Tibial nerve (tissue), 3 donors: ENCODE results near the gene SHLD2.
"Not testable (repeated sequence)": the region's sequence is repeated elsewhere in the genome, so short reads cannot be mapped to it uniquely, and the experiment has no call there.

Experiments used
- POLR2A ChIP-seq, 2 donors: fragments of 450-650 bp; IDR thresholded peaks; one replicate each; pipeline ENCODE4 v1.6.1; 2017; ENCODE audit warnings: antibody characterized with exemption in 2 of 2, mild to moderate bottlenecking in 2 of 2, moderate library complexity in 2 of 2
- TF ChIP-seq, protein P1 (sequence below), 5 experiments: fragments of 200-600 bp in 3 of 5; fragments of 450-650 bp in 2 of 5; sonication (generic) in 3 of 5; IDR thresholded peaks; one replicate each; pipeline ENCODE4 v1.5.1; 2016 to 2019; ENCODE audit warnings: antibody characterized with exemption in 5 of 5, mild to moderate bottlenecking in 3 of 5, moderate library complexity in 2 of 5

DNA sequence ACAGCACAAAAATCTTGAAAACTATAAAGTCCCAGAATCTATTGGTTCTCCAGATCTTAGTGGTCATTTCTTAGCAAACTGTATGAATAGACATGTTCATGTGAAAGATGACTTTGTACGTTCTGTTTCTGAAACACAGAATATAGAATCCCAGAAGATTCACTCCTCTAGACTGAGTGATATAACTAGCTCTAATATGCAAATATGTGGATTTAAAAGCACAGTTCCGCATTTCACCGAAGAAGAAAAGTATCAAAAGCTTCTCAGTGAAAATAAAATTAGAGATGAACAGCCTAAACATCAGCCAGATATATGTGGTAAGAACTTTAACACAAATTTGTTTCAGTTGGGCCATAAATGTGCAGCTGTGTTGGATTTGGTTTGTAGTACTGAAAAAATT is 56.5 kb downstream of the SHLD2 start:
- TF ChIP-seq, protein P1, sequence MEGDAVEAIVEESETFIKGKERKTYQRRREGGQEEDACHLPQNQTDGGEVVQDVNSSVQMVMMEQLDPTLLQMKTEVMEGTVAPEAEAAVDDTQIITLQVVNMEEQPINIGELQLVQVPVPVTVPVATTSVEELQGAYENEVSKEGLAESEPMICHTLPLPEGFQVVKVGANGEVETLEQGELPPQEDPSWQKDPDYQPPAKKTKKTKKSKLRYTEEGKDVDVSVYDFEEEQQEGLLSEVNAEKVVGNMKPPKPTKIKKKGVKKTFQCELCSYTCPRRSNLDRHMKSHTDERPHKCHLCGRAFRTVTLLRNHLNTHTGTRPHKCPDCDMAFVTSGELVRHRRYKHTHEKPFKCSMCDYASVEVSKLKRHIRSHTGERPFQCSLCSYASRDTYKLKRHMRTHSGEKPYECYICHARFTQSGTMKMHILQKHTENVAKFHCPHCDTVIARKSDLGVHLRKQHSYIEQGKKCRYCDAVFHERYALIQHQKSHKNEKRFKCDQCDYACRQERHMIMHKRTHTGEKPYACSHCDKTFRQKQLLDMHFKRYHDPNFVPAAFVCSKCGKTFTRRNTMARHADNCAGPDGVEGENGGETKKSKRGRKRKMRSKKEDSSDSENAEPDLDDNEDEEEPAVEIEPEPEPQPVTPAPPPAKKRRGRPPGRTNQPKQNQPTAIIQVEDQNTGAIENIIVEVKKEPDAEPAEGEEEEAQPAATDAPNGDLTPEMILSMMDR (IDR thresholded peaks at IDR 0.05), result not testable (repeated sequence)
- not testable (repeated sequence) for TF ChIP-seq POLR2A (IDR thresholded peaks at IDR 0.05)
